ENCODE results near the gene LEPROT.

- TF ChIP-seq CTCF (IDR thresholded peaks at IDR 0.05 in 8 of 11, conservative IDR thresholded peaks at IDR 0.05 in 3 of 11) (no peak), POLR2AphosphoS5 (IDR thresholded peaks at IDR 0.05) (no peak)
These were observed 59.2 kb downstream of the LEPROT start for GRCh38 chr1:65479554-65480204.

All from spleen (tissue), 7 donors.